AG09309 (cell line): ENCODE measurements around the gene DCP2.

Source experiments
- DNase-seq: peaks from one replicate; pipeline ENCODE4 v3.0.0-alpha.2; 2010; ENCODE audit warnings: low read depth
- H3K4me3 ChIP-seq: 2 replicates; pipeline ENCODE4 v1.5.1; 2011; ENCODE audit warnings: mild to moderate bottlenecking, low read depth, low read length, moderate library complexity; ENCODE audit not compliant: control insufficient read depth
- CTCF ChIP-seq: IDR thresholded peaks from 2 replicates; pipeline ENCODE4 v1.5.1; 2011; ENCODE audit warnings: mild to moderate bottlenecking, low read depth, low read length, inconsistent platforms; ENCODE audit not compliant: insufficient read depth, control insufficient read depth; ENCODE audit errors: missing control alignments

Gene DCP2

GRCh38 chr5:113036321-113036720 lies 59.7 kb downstream of the DCP2 start:
- TF ChIP-seq CTCF = no peak
- H3K4me3 ChIP-seq = no peak overlapping the region
- no peak for DNase-seq

GRCh38 chr5:113036826-113037225 lies 60.2 kb downstream of the DCP2 start:
- no peak for TF ChIP-seq CTCF

GRCh38 chr5:113038136-113038535 lies 61.5 kb downstream of the DCP2 start:
- TF ChIP-seq CTCF = no peak
- no peak overlapping the region for H3K4me3 ChIP-seq
- no peak for DNase-seq

More at GRCh38 chr5:113036826-113037225, 60.2 kb downstream of the DCP2 start:
- no peak overlapping the region for H3K4me3 ChIP-seq
- DNase-seq = no peak

- DNase-seq = no peak
- TF ChIP-seq CTCF = peak; percentile 30
- no peak overlapping the region for H3K4me3 ChIP-seq
These were observed 62.1 kb downstream of the DCP2 start for GRCh38 chr5:113038714-113039113.

GRCh38 chr5:113039229-113039933 lies 62.8 kb downstream of the DCP2 start:
- TF ChIP-seq CTCF = no peak
- no peak for DNase-seq
- H3K4me3 ChIP-seq = no peak overlapping the region

- DNase-seq = no peak
- no peak overlapping the region for H3K4me3 ChIP-seq
- TF ChIP-seq CTCF = no peak
These were observed 63.3 kb downstream of the DCP2 start for GRCh38 chr5:113039934-113040285.

GRCh38 chr5:113040672-113041260 lies 64.2 kb downstream of the DCP2 start:
- H3K4me3 ChIP-seq = no peak overlapping the region
- TF ChIP-seq CTCF = no peak
- DNase-seq = no peak
